Stimulated activated naive CD8-positive, alpha-beta T cell treated with anti-CD3 and anti-CD28 coated beads, Interleukin-15, Interleukin-2, amounts not matched to agents 100 U/mL and 50 U/mL, for 24 hours (primary cell): ENCODE measurements around the gene MYL3.
A peak's percentile ranks its signal among the peaks of the same experiment; 100 is the strongest.

Experiments used
- ATAC-seq: fragments of 150-1000 bp; cut with Tn5 transposase; one replicate; pipeline ENCODE4 v1.10.0; 2021
- DNase-seq: peaks from one replicate; pipeline ENCODE4 v3.0.0; 2021

MYL3 gene

DNA sequence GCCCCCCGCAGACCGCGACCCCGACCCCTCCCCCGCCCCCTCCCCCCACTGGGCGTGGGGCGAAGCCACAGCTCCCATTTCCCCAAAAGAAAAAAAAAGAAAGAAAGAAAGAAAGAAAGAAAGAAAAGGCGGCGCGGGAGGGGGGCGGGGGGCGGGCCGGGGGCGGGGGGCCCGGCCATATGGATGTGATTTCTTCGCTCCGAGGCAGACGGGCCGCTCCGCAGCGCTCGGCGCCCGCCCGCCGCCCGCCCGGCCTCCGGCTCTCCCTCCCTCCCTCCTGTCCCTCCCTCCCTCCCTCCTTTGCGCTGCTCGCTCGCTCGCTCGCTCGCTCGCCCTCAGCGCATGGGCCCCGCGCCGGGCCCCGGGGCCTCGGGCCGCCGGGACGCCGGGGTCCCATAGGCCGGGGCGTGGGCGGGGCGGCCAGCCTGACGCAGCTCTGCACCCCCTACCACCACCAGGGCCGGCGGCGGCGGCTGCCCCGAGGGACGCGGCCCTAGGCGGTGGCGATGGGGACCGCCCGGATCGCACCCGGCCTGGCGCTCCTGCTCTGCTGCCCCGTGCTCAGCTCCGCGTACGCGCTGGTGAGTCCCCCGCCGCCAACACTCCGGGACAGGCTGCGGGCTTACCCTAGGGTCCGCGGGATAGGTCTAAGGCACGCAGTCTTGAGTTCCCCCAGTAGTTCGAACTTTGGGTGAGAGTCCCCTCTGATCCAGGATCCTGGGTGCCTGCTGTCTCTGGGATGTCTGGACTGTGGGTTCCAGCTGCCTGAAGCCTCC is 20.0 kb upstream of the MYL3 start:
- peak; percentile 22 for ATAC-seq
- DNase-seq, result no peak

DNA sequence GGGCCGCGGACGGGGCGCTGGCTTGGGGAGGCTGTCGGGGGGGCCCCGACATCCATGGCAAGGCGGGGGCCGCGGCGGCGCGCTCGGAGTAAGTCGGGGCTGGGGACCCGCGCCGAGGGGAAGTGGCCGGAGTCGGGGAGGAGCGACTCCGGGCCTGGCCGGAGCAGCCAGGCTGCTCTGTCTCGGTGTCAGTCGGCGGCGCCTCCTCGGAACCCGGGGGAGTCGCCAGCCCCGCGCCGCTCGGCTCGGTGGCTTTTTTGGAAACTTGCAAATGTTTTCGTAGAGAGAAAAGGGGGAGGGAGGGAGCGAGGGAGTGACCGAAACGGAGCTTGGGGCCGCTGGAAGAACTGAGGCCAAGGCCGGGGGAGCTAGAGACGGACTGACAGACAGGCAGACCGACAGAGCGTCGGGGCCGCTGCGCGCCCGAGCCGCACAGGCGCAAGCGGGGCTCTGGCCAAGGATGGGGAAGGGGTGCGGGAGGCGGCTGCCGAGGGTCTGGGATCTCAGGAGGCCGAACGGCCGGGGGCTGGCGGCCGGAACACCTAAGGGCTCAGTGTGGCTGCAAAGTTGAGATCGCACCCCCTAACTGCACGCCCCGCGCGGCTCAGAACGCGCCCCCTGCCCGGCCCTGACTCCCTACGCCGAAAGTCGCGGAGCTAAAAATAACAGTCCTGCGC is 19.3 kb upstream of the MYL3 start:
- DNase-seq (no peak), ATAC-seq (peak; percentile 11)

DNA sequence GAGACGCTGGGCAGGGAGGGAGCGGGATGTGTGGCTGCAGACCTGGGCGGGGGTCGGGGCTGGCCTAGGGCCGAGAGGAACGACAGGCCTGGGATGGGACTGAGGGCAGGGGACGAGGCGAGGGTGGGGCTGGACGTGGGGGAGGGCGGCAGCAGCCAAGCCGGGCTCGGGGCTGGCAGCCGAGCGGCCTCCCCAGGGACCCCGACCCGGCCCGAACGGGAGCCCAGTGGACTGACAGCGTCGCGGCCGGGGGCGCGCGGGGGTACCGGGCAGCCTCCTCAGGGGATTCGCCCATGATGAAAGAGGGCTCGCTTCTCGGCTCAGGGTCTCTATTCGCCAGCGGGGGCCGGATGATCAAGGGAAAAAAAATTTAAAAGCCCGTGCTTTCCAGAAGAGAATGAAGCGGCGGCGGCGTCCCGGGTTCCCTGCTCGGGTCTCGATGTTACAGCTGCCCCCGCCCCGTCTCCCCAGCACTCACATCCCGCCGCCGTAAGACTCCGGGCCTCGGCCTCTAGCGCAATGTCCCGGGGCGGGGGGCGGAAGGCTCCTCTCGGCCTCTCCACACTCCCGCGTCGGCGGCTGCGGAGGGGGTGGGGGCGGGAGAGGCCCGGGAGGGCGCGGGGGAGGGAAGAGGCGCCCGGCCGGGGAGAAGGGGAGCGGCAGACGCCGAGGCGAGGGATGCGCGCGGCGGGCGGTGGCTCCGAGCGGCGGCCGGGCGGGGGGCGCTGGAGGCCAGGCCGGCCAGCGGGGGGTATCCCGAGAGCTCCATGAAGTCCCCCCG is 18.5 kb upstream of the MYL3 start:
- no peak for DNase-seq
- no peak for ATAC-seq

DNA sequence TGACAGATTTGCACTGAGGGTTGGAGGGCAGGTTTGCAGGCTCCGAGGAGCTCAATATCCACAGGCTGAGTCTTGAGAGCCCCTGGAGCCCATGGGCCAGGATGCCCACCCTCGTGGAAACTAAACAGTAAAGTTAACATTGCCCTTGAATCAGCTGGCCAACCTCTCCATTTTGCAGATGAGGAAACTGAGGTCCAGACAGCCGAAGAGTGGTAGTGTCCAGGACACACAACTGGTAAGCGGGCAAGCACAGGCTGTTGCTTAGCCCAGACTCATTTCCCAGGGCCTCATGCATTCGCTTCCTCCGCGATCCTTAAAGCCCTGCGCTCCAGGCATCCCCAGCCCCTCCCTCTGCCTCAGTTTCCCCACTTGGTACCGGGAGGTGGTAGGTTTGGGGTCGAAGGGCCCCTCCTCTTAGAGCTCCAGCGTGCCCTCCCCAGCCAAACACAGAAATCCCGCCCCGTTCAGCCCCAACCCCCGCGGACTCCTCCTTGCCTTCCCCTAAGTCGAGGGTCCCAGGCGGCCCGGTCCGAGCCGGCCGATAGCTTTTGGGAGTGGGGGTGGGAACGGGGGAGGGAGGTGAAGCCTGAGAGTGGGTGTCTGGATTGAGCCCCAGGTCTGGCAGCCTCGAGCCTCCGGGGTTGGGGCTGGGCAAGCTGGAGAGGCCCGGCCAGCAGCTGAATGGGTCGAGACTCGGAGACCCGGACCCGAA is 17.8 kb upstream of the MYL3 start:
- ATAC-seq (no peak), DNase-seq (no peak)

DNA sequence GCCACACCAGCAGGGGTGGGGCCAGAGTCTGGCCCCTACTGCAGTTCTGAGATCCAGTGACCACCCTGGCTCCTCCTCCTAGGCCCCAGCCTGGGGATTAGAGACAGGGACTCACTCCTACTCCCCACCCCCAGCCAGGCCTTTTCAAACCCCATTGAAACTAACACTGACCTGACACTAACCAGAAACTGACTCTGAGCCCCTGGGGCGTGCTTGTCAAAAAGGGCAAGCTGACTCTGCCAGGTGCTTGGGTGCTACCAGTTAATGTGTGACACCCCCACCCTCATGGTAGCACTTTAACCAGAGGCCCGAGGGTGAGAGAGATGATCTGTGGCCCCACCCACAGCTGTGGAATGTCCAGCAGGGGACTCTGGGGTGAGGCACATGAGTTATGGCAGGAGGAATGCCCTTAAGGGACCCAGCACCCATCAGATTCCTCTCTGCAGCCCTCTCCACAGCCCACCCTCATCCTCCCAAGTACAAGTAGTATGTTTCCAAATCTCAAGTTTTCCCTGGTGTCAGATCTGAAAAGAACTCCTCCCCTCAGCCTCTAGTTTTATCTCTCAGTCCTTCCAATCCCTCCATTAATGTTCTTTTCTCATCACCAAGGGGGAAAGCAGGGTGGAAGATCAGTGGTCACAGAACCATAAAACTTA is 15.7 kb upstream of the MYL3 start:
- ATAC-seq, result no peak
- DNase-seq, result no peak

DNA sequence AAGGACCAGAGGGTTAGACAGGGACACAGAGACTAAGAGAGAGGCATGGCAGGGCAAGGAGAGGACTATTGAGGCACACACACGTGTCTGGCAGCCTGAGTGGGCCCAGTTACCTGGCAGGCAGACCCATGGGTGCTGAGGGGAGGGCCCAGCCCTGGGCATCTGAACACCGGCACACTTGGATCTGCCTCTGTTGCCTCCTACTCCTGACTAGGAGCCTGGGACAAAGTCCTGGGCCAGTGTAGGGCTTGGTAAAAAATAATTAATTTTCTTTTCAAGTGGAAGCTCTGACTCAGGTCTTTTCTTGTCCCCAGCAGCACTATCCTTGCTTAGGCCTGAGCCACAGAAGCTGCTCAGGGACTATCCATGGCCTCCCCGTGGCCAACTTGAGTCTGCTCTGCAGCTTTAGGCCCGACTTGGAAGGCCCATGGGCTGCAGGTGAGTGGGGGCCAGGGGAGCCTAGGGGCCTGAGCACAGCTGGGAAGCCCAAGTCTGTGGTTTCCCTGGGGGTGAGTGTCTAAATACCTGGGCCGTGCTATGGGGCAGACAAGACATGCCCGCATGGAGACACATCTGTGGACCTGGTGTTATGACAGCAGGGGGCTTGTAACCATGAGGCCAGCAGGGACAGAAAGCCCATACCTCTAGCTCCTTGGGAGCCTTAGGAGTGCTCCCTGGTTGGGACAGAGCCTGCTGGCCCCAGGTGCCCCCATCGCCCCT is 14.3 kb upstream of the MYL3 start, which contains the start of gene PTH1R:
PTH1R (plus strand) TSS at position 316 of the 720 bp plus-strand sequence. CDS start 5,839 bp downstream, outside the sequence.
- no peak for ATAC-seq
- DNase-seq, result no peak

DNA sequence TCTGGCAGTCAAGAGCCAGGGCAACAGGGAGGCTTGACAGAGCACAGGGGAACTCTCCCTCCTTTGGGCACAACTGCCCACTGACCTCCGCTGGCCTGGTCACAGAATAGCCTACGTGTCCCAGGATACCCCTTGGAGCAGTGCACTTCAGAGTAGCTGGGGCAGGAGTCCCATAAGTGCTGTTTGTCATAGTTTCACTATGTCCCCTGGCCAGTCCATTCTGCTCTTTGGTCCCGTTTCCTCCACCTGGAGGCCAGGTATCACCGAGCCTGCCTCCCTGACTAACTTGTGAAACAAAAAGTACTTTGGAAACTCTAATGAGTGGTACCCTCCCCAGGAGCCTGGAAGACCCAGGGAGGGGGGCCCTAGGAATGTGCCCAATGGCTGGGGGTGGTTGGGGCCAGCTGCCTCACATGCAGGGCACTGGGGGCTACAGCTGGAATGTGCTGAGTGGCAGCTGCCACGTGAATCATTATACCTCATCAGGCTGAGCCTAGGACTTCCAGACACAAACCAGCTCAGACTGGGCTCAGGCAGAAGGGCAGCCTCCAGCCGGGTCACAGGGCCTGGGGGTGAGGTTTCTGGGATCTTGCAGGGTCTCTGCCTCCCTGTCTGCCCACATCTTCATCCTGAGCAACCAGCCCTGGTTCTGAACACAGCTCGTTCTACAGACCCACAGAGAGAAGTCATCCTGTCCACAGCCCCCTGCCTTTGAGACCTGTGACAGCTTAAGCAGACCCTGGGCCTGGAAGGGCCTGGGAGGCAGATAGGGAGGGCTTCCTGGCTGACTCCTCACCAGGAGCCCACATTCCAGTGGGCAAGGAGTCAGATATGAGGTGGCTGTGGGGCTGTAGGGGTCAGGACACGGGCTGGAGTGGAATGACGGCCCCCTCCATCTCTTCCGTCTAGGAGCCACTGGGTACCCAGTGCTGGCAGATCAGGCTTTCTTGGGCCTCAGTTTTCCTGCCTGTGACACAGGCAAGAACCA is 13.4 kb upstream of the MYL3 start:
- DNase-seq (no peak), ATAC-seq (no peak)

DNA sequence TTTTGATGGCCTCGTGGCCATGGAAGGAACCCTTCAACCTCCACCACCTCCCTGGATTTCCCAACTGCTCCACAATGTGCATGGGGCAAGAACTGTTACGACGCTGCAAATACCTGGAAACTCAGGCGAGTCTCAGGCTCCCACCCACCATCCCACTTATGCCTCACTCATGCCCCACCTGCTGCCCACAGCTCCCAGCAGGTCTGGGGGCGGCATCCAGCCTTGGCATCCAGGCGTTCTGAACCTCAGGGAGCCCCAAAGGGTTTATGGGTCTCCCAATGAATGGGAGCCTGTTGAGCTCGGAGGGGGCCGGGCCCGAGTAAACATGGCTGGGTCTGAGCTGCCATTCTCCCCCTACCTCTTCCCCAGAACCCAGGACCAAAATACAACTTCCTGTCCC is 12.3 kb upstream of the MYL3 start:
- ATAC-seq (no peak), DNase-seq (no peak)

DNA sequence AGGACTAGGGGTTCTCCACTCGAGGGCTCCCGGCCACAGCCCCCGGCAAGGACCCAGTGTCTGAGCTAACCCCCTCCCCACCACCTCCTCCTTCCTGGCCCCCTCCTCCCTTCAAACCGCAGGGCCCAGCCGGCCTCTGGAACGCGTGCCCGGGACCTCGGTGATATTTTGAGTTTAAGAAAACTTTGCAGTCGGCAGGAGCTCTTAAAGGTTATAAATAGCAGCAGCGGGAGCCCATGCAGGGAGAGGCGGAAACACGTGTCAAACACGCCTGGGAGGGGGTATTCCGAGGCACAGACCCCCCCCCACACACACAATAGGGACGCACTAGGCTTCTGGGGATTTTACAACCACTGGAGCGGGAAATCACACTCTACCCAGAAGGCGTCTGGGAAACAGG is 11.2 kb upstream of the MYL3 start:
- no peak for ATAC-seq
- no peak for DNase-seq

DNA sequence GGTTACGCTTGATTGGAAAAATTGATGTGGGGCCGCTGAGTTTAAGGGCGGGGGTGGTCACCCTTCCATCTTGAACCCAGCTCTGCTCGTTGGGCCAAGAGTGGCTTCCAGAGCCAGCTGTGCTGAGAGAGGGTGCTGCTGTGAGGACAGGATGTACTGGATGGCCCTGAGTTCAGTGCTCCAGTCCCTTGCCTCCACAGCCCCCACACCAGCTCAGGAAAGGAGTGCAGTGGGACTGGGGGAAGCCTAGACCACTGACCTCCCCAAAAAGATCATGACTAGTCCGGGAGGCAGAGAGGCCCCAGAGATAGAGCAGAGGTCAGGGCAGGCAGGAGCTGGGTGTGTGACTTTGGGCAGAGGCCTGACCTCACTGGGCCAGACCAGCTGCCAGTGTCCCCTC is 10.3 kb upstream of the MYL3 start:
- ATAC-seq (no peak), DNase-seq (no peak)

DNA sequence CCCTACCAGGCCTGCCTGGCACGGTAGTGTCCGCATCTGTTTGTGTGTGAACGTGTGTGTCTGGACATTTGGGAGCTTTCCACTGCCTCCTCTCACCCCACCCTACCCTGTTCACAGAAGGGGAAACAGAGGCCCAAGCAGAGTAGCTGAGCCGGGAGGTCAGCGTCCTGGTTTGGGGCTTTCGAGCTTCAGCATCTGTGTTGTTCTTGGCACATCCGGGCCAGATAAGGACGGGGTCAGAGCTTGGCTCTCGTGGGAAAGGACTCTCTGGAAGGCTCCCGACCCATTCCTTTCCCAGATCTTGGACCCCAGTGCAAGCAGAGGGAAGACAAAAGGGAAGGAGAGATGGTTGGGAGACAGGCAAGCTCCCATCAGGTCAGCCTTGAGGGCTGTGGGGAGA is 8.0 kb upstream of the MYL3 start:
- ATAC-seq, result no peak
- no peak for DNase-seq

DNA sequence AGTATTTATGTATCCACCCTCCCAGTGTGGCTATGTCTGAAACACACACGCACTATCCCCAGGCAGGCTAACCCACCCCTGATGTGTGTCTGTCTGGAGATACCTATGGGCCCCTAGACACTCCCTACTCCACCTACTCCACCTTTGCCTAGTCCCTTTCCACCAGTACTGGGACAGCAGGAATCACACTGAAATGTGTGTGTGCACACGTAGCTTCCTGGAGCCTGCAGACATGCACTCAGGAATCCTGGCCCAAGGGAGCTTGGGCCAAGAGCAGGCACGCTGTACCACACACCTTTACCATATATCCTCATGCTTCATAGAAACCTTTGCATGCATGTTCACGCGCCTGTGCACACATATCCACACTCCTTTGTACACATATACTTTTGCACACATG is 7.4 kb upstream of the MYL3 start:
- DNase-seq (no peak), ATAC-seq (no peak)

DNA sequence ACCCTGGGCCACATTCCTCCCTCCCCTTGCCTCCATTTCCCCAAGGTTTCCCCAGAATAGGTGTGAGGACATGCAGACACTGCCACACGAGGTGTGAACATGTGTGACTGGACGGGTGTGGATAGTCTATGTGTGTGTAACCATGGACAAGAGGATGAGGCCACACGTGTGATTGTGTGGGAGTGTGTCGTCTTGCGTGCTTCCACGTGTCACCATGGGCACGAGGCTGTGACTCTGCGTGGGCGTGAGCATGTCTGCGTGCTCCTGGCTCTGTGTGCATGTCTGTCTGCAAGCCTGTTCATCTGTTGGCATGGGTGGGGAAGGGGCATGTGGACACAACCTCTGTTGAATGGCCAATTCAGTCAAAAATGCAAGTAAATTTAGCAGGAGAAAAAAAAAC is 6.2 kb upstream of the MYL3 start:
- no peak for DNase-seq
- no peak for ATAC-seq

DNA sequence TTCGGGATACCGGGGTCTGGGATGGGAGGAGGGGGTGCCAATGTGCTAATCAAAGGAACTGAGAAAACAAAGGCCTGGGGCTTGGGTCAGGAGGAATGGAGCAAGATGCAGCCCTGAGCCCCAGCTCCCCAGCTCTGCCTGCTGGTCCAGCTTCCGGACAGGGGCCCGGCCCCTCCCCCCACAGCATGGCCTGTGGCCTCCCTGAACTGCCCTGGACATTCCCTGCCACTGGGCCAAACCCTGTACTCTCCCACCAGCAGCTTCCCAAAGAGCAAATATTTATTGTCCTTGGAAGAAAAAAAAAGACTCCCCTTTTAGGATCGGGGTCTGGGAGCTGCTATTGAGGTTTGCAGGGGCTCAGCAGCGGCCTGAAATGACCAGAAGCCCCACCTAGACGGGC is 5.7 kb upstream of the MYL3 start:
- DNase-seq (no peak), ATAC-seq (no peak)

DNA sequence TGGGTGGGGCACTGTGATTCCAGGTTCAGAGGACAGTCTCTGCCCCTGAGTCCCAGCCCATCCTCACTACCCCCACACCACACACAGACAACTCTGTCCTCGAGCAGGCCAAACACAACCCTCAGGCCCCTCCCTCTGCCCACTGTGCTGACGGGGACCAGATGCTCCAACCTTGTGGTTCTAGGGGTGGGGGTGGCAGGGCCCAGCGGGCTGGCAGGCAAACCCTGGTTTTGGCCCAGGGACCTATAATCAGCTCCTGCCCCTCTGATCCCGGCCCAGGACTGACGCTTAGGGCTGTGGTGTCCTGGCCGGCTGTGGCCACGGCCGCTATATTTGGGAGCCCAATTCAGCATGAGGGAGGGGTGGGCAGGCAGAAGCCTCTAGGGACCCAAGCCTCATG is 5.0 kb upstream of the MYL3 start:
- ATAC-seq, result no peak
- no peak for DNase-seq

DNA sequence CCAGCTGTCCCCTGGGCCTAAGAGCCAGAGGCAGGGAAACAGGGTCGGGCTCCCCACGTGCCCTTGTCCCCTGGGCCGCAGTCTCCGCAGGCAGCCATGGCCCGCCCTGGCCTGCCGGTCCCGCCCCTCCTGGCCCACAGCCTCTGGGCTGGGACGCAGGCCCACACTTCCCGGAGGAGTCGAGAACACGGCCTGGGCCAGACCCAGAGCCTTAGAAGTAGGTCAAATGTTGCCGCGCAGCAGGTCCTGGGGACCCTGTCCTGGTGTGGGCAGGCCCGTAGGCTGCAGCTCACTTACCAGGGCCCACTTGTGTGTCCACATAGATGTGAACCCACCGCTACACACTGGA is 4.3 kb upstream of the MYL3 start:
- no peak for ATAC-seq
- no peak for DNase-seq

DNA sequence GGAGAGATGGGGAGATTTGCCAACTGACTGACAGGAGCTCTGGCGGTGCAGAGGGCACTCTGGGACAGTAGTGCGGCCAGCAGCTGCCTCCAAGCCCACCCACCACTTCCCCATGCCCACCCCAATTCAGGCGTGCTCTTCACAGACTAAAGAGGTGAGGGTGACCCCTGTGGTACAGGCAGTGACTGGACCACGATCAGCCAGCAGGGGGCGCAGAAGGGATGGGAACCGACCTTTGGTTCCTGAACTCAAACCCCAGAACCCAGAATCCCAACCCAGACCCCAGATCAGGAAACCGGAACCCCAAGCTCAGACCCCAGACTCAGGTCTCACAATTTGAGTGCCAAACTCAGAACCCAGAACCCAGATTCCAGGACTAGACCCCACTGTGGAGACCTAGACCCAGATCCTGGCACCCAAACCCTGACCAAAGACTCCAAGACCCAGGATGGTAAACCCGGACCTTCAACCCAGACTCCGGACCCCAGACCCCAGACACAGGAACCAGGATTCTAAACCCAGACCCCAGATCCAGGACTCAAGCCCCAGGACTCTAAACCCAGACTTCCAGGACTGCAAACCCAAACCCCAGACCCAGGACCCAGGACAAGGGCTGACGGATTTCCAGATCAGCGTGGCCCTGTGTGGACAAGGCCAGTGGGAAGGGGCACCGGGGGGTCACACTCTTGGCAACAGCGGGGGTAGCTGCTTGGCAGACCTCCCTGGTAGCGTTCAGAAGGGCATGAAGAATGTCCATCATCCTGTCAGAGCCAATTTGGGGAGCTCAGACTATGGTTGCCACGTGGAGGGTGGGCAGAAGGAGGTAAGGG is 3.7 kb upstream of the MYL3 start:
- ATAC-seq, result peak; percentile 53
- peak; percentile 91 for DNase-seq

DNA sequence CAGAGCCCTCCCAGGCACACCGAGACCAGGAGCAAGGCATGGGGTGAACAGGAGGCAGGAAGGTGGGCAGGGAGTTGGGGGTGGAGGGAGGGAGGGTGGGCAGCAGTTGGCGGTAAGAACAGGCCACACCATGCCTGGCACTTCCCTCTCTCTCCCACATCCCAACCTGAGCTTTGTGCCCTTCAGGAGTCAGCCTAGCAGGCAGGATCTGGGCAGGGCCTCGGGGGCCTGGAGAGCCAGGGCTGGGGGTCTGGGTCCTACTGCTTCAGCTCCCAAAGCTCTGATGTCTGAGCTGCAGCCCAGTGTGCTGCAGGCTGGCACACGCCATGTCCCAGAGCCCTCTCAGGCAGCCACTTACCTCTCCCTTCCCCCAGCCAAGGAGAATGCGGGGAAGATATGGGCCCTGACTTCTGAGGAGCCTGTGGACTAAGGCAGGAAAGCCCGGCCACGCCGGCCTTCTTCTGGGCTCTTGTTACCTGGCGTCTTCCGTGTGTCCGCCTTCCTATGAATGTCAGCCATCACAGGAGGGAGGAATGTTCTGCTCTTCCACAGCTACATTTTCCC is 2.9 kb upstream of the MYL3 start:
- no peak for DNase-seq
- ATAC-seq, result no peak

DNA sequence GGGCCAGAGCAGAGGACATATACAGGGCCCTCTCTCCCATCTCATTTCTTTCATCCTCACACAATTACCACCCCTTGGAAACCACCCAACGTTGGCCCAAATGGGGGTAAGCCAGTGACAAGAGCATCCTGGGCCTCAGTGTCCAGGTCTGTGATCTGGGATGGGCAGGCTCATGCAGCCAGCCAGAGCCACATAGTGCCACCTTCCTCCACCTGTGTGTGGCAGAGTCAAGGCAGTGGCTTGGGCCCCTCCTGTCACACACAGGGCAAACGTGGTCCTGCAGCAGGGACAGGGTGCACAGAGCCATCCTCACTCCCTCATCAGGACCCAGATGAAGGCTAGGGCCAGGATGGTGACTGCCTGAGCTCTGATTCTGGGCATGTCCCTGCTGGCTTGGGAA is 2.3 kb upstream of the MYL3 start:
- DNase-seq (no peak), ATAC-seq (no peak)
